Measurements from ENCODE around the gene TUBB6. TPM values are rescaled to one million over a fixed set of nuclear protein-coding genes. Genes with fewer than 3 reads are reported as not detected.

TUBB6 gene
- total RNA-seq, 1 donor from 2014 or later, result 155 TPM

DNA sequence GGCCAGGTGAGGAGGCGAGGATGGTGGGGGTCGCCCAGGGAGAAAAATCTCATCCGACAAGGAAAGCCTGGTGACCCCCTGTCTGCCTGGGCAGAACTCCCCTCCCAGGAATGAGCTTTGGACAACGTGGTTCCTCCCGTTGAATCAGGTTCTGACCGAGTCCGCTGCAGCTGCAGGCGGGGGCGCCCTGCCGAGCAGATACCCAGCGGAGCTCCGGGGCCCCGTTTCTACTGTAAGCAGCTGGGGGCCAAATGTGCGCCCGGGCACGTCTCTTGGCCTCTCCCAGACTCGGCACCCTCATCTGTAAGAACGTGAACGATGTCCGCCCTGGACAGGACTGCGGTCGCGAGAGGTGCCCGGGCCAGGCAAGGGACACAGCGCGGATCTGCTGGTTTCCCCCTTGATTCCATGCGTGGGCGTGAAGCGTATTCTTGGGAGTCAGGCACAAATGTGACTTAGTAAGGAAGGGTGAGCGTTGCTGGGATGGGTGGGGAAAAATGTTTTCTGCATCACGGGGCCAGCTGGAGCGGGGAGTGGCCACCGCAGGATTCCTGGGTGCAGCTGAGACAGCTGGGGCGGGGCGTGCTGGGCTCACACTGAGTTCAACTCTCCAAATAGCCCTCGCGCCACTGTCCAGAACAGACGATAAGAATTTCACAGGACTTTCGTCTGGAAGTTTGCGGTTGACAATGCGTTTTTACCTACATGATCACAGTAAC, 20.2 kb upstream of the TUBB6 start:
- peak; percentile 86 for DNase-seq (ENCODE audit: low spot score)
- intact Hi-C loops (cut with DNase I), result loop anchor here (5.0 kb wide), 1 partner anchor 369 kb away; the partner anchor contains the start of gene SPIRE1

DNA sequence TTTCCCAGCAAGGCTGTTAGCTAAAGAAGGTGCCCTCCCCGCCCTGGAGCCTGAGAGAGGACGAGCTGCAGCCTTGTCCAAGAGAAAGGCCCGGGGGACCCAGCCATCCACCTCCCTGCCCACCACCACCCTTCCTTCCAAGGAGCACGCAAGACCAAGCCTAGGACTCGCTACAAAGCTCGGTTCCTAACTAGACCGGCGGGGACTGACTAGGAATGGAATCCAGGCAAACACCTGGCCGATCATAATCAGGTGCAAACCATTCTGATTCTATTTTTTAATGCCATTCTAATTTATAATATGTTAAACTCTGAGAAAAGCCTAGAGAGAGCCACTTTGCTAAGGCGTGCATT, 19.7 kb upstream of the TUBB6 start:
- no peak for DNase-seq (ENCODE audit: low spot score)
- intact Hi-C loops (cut with DNase I), result loop anchor here (5.0 kb wide), 1 partner anchor 369 kb away; the partner anchor contains the start of gene SPIRE1

DNA sequence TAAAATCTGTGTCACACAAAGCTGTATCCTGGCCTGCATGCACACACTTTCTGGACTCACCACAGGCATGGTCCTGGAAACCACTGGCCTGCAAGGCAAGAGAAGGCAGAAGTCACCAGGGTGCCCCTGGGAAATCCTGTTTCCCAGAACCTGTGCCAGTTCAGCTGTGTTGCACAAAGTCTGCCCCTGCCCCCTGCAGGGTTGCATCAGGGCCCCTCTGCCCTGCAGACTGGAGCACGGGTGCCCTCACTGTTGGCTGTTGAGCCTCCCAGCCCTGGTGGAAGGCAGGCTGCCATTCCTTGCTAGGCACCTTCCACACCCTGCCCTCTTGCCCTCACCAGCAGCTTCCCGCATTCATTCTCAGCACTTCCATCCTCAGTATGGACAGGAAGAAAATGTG, 18.0 kb upstream of the TUBB6 start:
- intact Hi-C loops (cut with DNase I), result no loop called here
- no peak for DNase-seq (ENCODE audit: low spot score)

DNA sequence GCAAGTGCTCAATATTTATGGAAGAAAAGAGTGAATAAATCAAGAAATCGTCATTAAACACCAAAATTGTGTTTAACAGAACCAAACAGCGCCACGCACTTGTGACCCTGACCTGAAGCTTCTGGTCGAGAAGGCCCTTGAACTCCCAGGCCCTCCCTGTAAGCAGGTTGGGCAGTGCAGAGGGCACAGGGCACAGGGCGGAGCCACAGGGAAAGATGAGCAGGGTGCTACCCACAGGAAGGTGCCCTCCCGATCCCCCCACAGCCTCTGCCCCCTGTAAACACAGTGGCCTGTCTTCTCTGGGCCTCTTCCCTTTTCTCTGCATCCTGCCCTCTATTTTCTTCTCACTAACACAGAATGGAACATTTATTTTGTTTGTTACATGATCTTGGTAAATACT, 16.9 kb upstream of the TUBB6 start:
- peak; percentile 26 for DNase-seq (ENCODE audit: low spot score)
- intact Hi-C loops (cut with DNase I), result no loop called here

DNA sequence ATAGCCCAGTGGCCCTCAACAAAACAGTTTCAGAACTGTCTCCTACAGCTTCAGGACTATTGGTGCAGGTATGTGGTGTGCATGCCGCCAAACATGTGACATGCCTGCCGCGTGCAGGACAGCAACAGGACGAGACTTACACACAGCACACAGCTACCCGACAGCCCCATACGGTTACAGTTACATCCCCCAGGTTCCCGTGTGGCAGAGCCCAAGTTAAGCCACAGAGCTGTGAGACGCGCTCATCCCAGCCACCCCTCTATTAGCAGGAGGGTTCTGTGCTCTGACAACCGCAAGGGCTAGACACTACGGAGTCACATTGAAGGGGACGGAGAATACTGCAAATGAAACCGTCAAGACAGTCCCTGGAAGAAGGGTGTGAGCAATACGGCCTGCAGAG, 16.4 kb upstream of the TUBB6 start:
- intact Hi-C loops (cut with DNase I), result no loop called here
- DNase-seq (ENCODE audit: low spot score), result peak; percentile 58

DNA sequence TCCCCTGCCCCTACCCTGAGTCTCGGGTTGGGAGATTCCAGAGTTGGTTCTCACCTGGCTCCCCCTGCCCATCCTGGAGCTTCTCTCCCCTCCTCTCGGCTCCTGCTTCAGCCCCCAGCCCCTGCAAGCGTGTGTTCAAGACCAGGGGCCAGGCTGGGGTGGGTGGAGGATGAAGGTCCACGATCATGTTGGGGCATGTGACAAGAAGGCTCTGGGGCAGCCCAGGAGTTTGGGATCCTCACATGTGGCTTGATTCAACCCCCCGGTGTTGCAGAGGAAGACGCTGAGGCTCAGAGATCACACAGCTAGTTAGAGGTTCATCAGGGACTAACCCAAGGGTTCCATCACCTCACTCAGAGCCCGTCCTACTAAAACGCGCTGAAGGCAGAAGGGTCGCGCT, 14.2 kb upstream of the TUBB6 start:
- intact Hi-C loops (cut with DNase I), result no loop called here
- DNase-seq (ENCODE audit: low spot score), result peak; percentile 27

DNA sequence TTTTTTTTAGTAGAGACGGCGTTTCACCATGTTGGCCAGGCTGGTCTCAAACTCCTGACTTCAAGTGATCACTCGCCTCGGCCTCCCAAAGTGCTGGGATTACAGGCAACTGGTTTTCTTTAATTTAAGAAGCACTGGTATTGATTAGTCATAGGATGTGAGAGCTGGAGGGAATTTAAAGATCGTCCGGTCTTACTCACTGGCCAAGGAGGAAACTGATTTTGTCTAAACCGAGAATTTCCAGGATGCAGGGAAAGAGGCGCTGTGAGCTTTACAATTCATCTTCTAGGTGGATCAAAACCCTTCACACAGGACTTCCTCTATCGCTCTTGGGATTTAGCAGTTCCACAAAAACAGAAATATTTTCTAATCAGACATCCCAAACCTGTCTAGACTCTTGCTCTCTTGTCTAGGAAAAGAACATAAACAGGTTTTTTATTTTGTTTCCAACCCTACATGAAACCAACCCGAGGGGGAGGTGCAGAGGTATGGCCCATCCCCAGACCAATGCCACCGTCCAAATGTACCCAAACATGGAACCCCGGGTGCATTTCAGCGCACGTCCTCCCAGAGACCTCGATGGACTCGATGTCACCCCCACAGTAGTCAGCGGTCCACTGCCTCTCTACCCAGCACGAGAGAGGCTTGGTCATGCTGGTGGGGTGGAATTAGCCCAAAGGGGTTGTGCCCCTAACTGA, 12.5 kb upstream of the TUBB6 start:
- DNase-seq (ENCODE audit: low spot score), result peak; percentile 35
- intact Hi-C loops (cut with DNase I), result no loop called here

DNA sequence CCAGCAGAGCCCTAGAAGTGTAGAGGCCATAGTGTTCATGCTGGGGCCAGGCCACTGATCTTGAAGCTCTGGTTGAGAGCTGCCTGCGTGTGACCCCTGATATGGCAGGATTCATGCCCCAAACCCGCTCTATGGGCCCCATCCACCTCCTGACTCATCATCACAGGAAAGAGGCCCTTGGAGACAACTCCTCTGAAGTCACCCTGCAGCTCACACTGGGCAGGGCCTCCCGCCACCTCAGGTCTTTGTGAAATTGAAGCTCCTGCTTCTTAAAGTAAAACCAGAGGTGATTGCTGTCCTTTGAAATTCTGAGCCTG, 12.0 kb upstream of the TUBB6 start:
- intact Hi-C loops (cut with DNase I), result no loop called here
- DNase-seq (ENCODE audit: low spot score), result peak; percentile 59

DNA sequence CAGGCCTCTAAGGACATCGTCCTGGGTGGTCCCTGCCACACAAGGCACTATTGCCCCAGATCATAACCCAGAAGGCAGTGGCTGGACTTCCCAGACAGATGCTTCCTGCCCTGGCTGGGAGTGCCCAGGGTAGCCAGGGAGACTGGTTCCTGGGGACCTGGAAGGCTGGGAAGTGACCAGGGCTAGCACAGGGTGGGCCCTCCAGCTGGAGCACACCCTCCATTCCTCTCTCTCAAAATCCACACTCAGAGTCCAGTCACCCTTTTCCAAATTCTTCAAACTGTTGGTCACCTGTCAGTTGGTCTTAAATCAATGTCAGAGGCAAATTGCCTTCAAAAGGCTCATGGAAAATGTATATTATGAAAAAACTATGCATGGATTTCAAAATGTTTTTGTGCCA, 11.6 kb upstream of the TUBB6 start:
- DNase-seq (ENCODE audit: low spot score), result no peak
- intact Hi-C loops (cut with DNase I), result no loop called here

DNA sequence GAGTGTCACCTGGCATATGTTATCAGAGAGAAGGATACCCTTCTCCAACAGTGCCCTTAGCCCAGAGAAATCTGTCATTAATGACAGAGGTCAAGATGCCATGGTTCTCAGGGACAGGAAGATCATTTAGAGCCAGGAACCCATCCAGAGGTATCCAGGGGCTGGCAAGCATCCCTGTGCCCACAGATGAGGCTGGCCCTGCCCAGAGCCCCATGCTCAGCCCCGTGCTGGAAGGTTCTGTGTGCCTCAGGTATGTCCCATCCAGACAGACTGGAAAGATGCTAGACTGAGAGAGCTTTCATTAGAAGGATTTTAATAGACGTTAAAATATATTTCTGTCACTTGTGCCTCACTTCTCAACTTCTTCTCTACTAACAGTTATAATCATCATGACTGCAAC, 8.2 kb upstream of the TUBB6 start:
- DNase-seq (ENCODE audit: low spot score), result peak; percentile 39
- intact Hi-C loops (cut with DNase I), result loop anchor here (10.0 kb wide), 1 partner anchor 645 kb away; the partner anchor contains the start of gene SEH1L

DNA sequence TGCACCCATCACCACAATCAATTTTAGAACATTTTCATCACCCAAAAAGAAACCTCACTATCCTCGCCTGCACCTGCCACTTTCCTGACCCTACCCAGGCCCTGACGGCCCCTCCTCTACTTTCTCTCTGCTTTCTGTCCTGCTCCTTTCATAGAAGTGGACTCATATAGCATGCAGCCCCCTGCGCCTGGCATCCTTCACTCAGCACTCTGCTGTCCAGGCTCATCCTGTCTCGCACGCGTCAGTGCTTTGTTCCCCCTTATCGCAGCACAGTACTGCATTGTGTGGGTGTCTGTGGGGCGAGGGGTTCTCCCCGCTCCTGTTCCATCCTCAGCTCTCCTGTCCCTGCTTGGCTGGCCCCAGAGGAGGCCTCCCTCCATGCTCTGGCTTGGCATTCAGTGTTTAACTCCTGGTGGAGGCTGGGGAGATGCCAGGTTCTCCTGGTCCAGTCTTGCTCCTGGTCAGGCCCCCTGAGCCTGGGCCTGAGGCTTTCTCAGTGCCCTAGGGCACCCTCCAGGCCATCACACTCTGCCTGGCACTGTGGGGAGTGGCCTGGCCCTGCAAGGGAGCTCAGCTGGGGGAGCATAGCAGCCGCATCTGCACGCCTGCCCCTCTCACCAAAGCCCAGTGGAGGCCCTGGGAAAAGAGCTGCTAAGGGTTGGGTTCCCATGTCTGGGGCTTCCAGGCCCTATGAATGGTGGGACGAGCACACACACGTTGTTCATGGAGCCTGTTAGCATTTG, 6.6 kb upstream of the TUBB6 start:
- DNase-seq (ENCODE audit: low spot score), result peak; percentile 26
- intact Hi-C loops (cut with DNase I), result loop anchor here (10.0 kb wide), 1 partner anchor 643 kb away; the partner anchor contains the start of gene SEH1L

DNA sequence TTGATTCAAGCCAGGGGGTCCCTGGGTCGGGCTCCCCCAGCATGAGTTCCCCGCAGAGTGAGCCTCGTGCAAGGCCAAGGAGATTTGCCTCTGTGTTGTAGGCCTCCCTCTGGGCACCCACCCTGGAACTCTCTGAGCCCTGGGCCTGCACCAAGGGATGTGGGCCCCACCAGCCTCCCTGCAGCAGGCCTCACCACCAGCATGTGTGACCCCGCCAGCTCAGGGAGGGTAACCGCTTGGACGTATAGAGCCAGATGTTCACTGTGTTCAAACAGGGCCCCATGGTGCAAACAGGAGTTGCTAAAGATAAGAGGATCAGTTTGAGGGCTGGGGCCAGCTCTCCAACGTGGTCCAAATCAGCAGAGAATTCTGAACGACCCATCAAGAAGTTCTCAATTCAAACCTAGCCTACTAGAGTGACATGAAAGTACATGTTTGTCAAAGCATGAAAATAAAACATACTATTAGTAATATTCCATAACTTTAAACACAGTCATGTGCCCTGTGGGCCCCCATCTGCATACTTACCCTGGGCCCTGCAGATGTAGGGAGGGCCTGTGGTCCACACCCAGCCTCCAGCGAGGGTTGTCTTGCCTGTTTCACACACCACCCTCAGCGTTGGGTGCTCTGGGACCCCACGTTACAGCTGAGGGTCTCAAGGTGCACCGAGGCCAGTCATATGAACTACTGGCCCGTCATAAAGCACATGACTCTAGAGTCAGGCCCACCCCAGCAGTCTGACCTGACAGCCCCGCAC, 5.5 kb upstream of the TUBB6 start:
- intact Hi-C loops (cut with DNase I), result loop anchor here (10.0 kb wide), 1 partner anchor 642 kb away; the partner anchor contains the start of gene SEH1L
- DNase-seq (ENCODE audit: low spot score), result peak; percentile 71

DNA sequence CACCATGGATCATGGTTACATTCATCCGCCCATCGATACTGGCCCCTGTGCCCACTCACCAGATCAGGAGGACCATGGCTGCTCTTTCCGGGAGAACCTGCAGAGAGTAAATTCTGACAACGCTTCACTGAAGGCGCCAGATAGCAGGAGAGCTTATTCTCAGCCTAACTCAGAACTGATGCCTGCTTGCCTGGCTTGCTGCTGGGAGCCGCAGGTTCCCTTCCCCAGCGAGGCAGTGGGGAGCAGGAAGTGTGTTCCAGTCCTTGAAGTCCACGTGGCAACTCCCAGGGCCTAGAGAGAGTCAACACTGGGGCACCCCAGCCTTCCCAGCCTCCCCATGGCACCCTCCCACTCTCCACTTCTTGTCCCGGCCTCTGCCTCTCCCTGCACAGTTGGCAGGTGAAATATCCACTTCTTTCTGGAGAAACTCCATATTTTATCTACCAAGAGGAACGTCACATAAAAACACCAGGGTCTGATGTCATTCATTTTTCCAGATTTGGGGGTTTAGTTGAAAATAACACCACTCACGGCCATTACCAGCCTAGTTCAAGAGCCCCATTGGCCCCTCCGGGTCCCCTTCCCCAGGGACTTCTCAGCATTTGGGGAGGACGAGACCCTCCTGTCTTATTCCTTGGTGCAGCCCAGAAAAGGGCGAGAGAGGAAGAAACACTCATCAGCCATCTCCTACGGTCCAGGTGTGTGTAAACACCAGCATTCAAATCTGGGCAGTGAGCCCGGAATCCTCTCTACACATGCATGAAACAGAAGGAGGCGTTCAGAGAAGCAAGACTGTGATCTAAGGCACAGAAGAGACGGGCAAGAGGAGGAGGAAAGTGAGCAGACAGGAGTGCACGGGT, 3.5 kb upstream of the TUBB6 start:
- peak; percentile 57 for DNase-seq (ENCODE audit: low spot score)
- intact Hi-C loops (cut with DNase I), result loop anchor here (5.0 to 10.0 kb wide), 2 partner anchors 32 to 640 kb away; partner anchors contain the start of gene SEH1L

DNA sequence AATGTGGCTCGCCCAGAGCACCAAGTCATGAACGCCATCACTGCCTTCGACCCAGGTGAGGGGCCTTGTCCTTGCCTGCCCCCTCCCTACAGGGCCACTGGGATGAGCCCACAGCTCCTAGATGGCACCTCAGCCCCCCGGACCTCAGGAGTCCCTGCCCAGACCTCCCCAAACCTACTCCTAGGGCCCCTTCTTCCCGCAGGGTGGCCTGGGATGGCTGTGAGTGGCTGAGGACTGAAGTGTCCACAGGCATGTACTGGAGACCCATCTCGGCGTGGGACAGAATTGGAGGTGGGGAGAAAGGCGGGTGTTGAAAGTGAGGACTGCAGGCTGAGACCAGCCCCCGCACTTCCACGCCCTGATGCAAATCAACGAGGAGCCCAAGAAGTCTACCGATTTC, 2.8 kb upstream of the TUBB6 start:
- intact Hi-C loops (cut with DNase I), result loop anchor here (5.0 to 10.0 kb wide), 2 partner anchors 33 to 640 kb away; partner anchors contain the start of gene SEH1L
- peak; percentile 62 for DNase-seq (ENCODE audit: low spot score)

DNA sequence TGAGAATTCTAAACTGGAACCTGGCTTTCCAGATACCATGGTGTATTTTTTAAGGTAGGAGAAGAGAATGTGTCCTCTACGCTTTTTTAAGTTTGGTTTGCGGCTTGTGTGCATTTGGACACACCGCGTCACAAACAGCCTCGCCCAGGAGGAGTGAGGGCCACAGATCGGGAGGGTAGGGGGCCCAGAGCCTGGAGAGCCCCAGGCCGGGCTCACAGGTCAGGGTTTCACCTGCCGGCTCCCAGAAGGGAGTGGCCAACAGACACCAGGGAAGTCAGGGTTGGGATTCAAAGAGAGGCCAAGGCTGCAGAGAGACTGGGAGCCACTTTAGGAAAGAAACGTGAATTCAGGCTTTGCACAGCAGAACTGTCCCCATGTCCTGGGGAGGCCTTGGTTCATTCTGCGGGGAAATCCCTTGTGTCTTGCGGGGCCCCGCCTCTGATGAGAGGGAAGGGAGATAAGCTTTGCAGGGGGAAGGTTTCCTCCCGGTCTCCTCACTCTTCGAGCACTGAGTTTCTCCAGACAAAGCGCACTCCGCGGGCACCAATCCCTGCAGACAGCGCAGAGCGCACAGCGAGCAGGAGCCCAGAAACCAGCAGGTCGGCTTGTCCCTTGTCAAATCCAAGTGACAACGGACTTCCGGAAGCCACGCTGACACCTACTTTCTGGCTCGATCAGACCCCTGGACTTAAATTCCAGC, 2.0 kb upstream of the TUBB6 start:
- peak; percentile 74 for DNase-seq (ENCODE audit: low spot score)
- intact Hi-C loops (cut with DNase I), result loop anchor here (5.0 to 10.0 kb wide), 2 partner anchors 34 to 639 kb away; partner anchors contain the start of gene SEH1L

DNA sequence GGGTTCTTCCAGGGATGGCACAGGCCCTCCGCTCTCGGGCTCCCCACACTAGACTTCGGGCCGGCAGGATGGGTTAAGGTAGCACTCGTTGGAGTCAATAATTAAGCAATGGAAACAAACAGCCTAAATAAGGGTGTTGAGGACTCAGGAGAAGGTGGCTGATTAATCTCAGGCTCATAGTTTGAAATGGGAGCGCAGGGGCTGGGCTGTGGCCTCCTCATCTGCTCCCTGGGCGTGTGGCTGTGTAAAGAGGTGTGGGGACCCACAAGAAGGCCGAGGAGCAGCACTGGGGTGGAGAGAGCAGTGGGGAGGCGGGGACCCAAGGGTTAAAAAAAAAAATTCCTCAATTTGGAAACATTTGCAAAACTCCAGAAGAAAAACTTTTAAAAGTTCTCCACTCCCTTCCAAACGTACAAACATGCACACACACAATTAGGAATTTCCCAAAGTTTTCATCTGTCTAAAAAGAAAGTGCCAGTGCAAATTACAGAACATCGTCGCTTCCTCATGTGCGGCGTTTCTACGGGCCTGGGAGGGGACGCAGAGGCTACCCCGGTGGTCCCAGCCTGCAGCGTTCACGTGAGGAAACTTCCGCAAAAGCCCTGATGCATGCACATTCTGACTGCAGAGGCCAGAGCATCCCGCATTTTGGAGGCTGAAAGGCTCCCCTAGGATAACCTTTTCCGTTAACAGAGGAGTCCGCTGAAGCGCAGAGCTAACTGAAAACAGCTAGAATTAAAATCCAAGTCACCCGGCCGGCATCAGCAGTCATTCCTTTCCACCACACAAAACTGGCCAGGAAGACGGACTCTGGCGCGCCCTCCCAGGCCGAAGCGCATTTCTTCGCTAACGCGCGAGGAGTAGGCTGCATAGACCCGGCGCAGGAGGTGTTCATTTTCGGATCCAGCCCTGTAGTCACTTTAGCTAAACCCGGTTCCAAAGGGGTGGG, 1.0 kb upstream of the TUBB6 start:
- peak; percentile 78 for DNase-seq (ENCODE audit: low spot score)
- intact Hi-C loops (cut with DNase I), result loop anchor here (5.0 to 10.0 kb wide), 2 partner anchors 35 to 638 kb away; partner anchors contain the start of gene SEH1L
